HepG2 (cell line): ENCODE results near the gene SLC36A2.

Experiments used
- CC2D1A ChIP-seq: sonication (generic); formaldehyde crosslinking; IDR thresholded peaks from 2 replicates; pipeline ENCODE4 v1.8.1; 2023; ENCODE audit warnings: mild to moderate bottlenecking, missing genetic modification reagents
- POLR2AphosphoS5 ChIP-seq: IDR thresholded peaks from 2 replicates; pipeline ENCODE4 v1.6.1; 2012; ENCODE audit warnings: low read depth, low read length
- PTBP1 ChIP-seq: fragments of 200-400 bp; formaldehyde crosslinking; IDR thresholded peaks from 2 replicates; pipeline ENCODE4 v1.6.1; 2018; ENCODE audit warnings: low read length, low read depth; ENCODE audit not compliant: poor library complexity, severe bottlenecking
- ZNF572 ChIP-seq: sonication (generic); formaldehyde crosslinking; IDR thresholded peaks from 2 replicates; pipeline ENCODE4 v1.5.1; 2020; ENCODE audit warnings: mild to moderate bottlenecking, missing genetic modification reagents
- TF ChIP-seq, protein P1 (sequence below): IDR thresholded peaks from 2 replicates; pipeline ENCODE4 v1.6.1; 2016
- TF ChIP-seq, protein P2 (sequence below): sonication (generic); formaldehyde crosslinking; IDR thresholded peaks from 2 replicates; pipeline ENCODE4 v1.8.1; 2022; ENCODE audit warnings: mild to moderate bottlenecking, missing genetic modification reagents
- TF ChIP-seq, protein P3 (sequence below): sonication (generic); formaldehyde crosslinking; IDR thresholded peaks from 2 replicates; pipeline ENCODE4 v1.5.0; 2020; ENCODE audit warnings: mild to moderate bottlenecking, missing genetic modification reagents, moderate library complexity

DNA sequence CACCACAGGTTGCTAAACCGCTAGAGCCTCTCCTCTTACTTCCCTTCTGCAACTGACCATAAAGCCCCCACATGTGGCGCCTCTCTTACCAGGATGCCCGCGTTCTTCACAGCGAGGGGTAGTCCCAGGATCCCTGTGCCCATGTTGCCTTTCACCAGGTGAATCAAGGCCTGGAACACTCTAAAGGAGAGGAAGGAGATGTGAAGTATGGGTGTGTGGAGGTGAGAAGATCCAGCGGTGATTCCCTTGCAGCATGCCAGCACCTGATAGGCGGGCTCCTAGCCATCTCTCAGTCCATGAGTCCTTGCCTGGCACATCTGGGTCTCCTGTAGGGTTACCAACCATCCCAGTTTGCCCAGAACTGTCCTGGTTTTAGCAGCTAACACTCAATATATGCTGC is 3.3 kb downstream of the SLC36A2 start:
- TF ChIP-seq ZNF572 (CRISPR knock-in tag) (no peak), PTBP1 (no peak), POLR2AphosphoS5 (no peak), CC2D1A (CRISPR knock-in tag) (no peak)
- TF ChIP-seq, protein P1, sequence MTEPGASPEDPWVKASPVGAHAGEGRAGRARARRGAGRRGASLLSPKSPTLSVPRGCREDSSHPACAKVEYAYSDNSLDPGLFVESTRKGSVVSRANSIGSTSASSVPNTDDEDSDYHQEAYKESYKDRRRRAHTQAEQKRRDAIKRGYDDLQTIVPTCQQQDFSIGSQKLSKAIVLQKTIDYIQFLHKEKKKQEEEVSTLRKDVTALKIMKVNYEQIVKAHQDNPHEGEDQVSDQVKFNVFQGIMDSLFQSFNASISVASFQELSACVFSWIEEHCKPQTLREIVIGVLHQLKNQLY (CRISPR knock-in tag), result no peak
- TF ChIP-seq, protein P2, sequence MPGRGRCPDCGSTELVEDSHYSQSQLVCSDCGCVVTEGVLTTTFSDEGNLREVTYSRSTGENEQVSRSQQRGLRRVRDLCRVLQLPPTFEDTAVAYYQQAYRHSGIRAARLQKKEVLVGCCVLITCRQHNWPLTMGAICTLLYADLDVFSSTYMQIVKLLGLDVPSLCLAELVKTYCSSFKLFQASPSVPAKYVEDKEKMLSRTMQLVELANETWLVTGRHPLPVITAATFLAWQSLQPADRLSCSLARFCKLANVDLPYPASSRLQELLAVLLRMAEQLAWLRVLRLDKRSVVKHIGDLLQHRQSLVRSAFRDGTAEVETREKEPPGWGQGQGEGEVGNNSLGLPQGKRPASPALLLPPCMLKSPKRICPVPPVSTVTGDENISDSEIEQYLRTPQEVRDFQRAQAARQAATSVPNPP (CRISPR knock-in tag), result no peak
- TF ChIP-seq, protein P3, sequence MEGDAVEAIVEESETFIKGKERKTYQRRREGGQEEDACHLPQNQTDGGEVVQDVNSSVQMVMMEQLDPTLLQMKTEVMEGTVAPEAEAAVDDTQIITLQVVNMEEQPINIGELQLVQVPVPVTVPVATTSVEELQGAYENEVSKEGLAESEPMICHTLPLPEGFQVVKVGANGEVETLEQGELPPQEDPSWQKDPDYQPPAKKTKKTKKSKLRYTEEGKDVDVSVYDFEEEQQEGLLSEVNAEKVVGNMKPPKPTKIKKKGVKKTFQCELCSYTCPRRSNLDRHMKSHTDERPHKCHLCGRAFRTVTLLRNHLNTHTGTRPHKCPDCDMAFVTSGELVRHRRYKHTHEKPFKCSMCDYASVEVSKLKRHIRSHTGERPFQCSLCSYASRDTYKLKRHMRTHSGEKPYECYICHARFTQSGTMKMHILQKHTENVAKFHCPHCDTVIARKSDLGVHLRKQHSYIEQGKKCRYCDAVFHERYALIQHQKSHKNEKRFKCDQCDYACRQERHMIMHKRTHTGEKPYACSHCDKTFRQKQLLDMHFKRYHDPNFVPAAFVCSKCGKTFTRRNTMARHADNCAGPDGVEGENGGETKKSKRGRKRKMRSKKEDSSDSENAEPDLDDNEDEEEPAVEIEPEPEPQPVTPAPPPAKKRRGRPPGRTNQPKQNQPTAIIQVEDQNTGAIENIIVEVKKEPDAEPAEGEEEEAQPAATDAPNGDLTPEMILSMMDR (CRISPR knock-in tag), result no peak
